ENCODE results near the gene OR2A14.

Gene OR2A14

DNA sequence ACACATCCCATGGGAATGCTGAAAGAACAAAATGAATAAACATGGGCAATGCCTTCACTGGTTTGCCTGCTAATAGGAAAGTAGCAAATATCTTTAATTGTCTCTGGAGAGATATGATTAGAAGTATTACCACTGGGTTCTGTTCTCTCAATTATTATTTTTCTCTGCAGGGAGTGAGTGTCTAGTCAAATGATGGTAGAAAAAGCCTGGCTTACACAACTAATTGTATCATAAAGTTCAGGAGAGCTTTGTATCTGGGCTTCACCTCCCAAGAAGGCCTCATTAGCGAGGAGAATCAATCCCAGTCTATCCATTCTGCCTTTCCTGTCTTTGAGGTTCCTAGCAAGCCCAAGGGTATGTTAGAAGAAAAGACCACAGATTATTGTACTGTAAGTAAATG is at the start of gene OR2A14:
TSS of gene OR2A14 (plus strand) at position 301 of the 400 bp plus-strand sequence. CDS start 5,937 bp downstream, outside the sequence.
- no CpG with 5 or more reads among the region's 1 CpG for whole genome bisulfite sequencing (ENCODE audit: insufficient coverage, insufficient read length)
- H3K27me3 ChIP-seq (ENCODE audit: control insufficient read depth, insufficient read depth, low read length): no peaks in the 10 kb centered on the region; the same call in 1 of the 2 replicates

DNA sequence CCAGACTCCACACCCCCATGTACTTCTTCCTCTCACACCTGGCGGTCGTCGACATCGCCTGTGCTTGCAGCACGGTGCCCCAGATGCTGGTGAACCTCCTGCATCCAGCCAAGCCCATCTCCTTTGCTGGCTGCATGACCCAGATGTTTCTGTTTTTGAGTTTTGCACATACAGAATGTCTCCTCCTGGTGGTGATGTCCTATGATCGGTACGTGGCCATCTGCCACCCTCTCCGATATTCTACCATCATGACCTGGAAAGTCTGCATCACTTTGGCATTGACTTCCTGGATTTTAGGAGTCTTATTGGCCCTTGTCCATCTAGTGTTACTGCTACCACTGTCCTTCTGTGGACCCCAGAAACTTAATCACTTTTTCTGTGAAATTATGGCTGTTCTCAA is 48.6 kb upstream of the OR2A14 start:
- WGBS (ENCODE audit: insufficient coverage, insufficient read length): no CpG with 5 or more reads among the region's 8 CpGs
- no peaks in the 10 kb centered on the region for H3K27me3 ChIP-seq (ENCODE audit: control insufficient read depth, insufficient read depth, low read length)
- H3K9me3 ChIP-seq (ENCODE audit: control insufficient read depth, insufficient read depth, low read length): no peaks in the 10 kb centered on the region
- H3K27ac ChIP-seq (ENCODE audit: low read length): no peak overlapping the region
- no peaks in the 10 kb centered on the region for H3K36me3 ChIP-seq (ENCODE audit: control insufficient read depth, insufficient read depth, low read length)
- DNase-seq (ENCODE audit: low read depth, low spot score): no peak
- no peak overlapping the region for H3K4me3 ChIP-seq (ENCODE audit: low read length)
- H3K4me1 ChIP-seq (ENCODE audit: control insufficient read depth, insufficient read depth, low read length): no peaks in the 10 kb centered on the region

More for the DNA sequence above, at the start of gene OR2A14:
- no peaks in the 10 kb centered on the region for H3K36me3 ChIP-seq (ENCODE audit: control insufficient read depth, insufficient read depth, low read length)
- DNase-seq (ENCODE audit: low read depth, low spot score): no peak
- H3K27ac ChIP-seq (ENCODE audit: low read length): no peak within 1 kb of the TSS
- no peaks in the 10 kb centered on the region for H3K4me1 ChIP-seq (ENCODE audit: control insufficient read depth, insufficient read depth, low read length)
- H3K9me3 ChIP-seq (ENCODE audit: control insufficient read depth, insufficient read depth, low read length): no peaks in the 10 kb centered on the region
- no peak within 1 kb of the TSS for H3K4me3 ChIP-seq (ENCODE audit: low read length)

- Histone ChIP-seq H3K27me3 (ENCODE audit: control insufficient read depth, insufficient read depth, low read length) (no peaks in the 10 kb centered on the region), H3K27ac (ENCODE audit: low read length) (no peak within 1 kb of the TSS), H3K36me3 (ENCODE audit: control insufficient read depth, insufficient read depth, low read length) (no peaks in the 10 kb centered on the region), H3K4me3 (ENCODE audit: low read length) (no peak within 1 kb of the TSS), H3K9me3 (ENCODE audit: control insufficient read depth, insufficient read depth, low read length) (no peaks in the 10 kb centered on the region), H3K4me1 (ENCODE audit: control insufficient read depth, insufficient read depth, low read length) (no peaks in the 10 kb centered on the region)
- no CpG with 5 or more reads among the region's 2 CpGs for whole genome bisulfite sequencing (ENCODE audit: insufficient coverage, insufficient read length)
- no peak for DNase-seq (ENCODE audit: low read depth, low spot score)
Observed at GRCh38 chr7:144085978-144086377, 37.0 kb upstream of the OR2A14 start, which contains the start of gene OR2A12. Gene OR2A12, plus strand, starts transcription at chr7:144086278. Its CDS starts 8,830 bp downstream, at chr7:144095108.

GRCh38 chr7:144086730-144087129 is 36.2 kb upstream of the OR2A14 start:
- no peak for DNase-seq (ENCODE audit: low read depth, low spot score)
- Histone ChIP-seq H3K4me3 (ENCODE audit: low read length) (no peak overlapping the region), H3K4me1 (ENCODE audit: control insufficient read depth, insufficient read depth, low read length) (no peaks in the 10 kb centered on the region), H3K27ac (ENCODE audit: low read length) (no peak overlapping the region), H3K36me3 (ENCODE audit: control insufficient read depth, insufficient read depth, low read length) (no peaks in the 10 kb centered on the region), H3K27me3 (ENCODE audit: control insufficient read depth, insufficient read depth, low read length) (no peaks in the 10 kb centered on the region), H3K9me3 (ENCODE audit: control insufficient read depth, insufficient read depth, low read length) (no peaks in the 10 kb centered on the region)
- no CpG with 5 or more reads among the region's 4 CpGs for WGBS (ENCODE audit: insufficient coverage, insufficient read length)

GRCh38 chr7:144087230-144087629 is 35.7 kb upstream of the OR2A14 start:
- no CpG with 5 or more reads among the region's 1 CpG for WGBS (ENCODE audit: insufficient coverage, insufficient read length)
- Histone ChIP-seq H3K9me3 (ENCODE audit: control insufficient read depth, insufficient read depth, low read length) (no peaks in the 10 kb centered on the region), H3K36me3 (ENCODE audit: control insufficient read depth, insufficient read depth, low read length) (no peaks in the 10 kb centered on the region), H3K4me1 (ENCODE audit: control insufficient read depth, insufficient read depth, low read length) (no peaks in the 10 kb centered on the region), H3K27ac (ENCODE audit: low read length) (no peak overlapping the region), H3K27me3 (ENCODE audit: control insufficient read depth, insufficient read depth, low read length) (no peaks in the 10 kb centered on the region), H3K4me3 (ENCODE audit: low read length) (no peak overlapping the region)
- no peak for DNase-seq (ENCODE audit: low read depth, low spot score)

GRCh38 chr7:144090667-144091066 is 32.3 kb upstream of the OR2A14 start:
- H3K9me3 ChIP-seq (ENCODE audit: control insufficient read depth, insufficient read depth, low read length): no peaks in the 10 kb centered on the region
- no CpG with 5 or more reads among the region's 3 CpGs for WGBS (ENCODE audit: insufficient coverage, insufficient read length)
- no peaks in the 10 kb centered on the region for H3K4me1 ChIP-seq (ENCODE audit: control insufficient read depth, insufficient read depth, low read length)
- H3K4me3 ChIP-seq (ENCODE audit: low read length): no peak overlapping the region
- no peaks in the 10 kb centered on the region for H3K36me3 ChIP-seq (ENCODE audit: control insufficient read depth, insufficient read depth, low read length)
- no peaks in the 10 kb centered on the region for H3K27me3 ChIP-seq (ENCODE audit: control insufficient read depth, insufficient read depth, low read length)
- H3K27ac ChIP-seq (ENCODE audit: low read length): no peak overlapping the region
- DNase-seq (ENCODE audit: low read depth, low spot score): no peak

- Histone ChIP-seq H3K27me3 (ENCODE audit: control insufficient read depth, insufficient read depth, low read length) (no peaks in the 10 kb centered on the region), H3K9me3 (ENCODE audit: control insufficient read depth, insufficient read depth, low read length) (no peaks in the 10 kb centered on the region), H3K36me3 (ENCODE audit: control insufficient read depth, insufficient read depth, low read length) (no peaks in the 10 kb centered on the region), H3K4me3 (ENCODE audit: low read length) (no peak overlapping the region), H3K4me1 (ENCODE audit: control insufficient read depth, insufficient read depth, low read length) (no peaks in the 10 kb centered on the region), H3K27ac (ENCODE audit: low read length) (no peak overlapping the region)
- DNase-seq (ENCODE audit: low read depth, low spot score): no peak
Observed at GRCh38 chr7:144098776-144099175, 24.2 kb upstream of the OR2A14 start.

DNA sequence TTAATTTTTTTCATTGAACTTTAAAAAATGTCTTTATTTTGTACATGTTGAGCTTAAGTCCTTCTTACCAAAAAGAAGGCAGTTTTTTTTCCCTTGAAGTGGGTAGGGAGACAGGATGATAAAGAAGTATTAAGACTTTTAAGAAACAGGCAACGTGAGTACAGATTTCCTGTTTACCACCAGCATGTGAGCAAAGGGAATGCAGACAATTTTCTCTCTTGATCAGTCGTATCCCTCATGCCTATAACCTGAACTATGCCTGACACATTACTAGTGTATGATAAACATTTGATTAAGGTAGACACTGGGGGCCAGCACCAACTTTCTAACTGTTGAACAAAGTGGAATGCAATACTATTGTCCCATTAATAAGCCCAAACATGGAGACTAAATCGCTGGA is 22.4 kb upstream of the OR2A14 start:
- Histone ChIP-seq H3K27ac (ENCODE audit: low read length) (no peak overlapping the region), H3K4me3 (ENCODE audit: low read length) (no peak overlapping the region), H3K9me3 (ENCODE audit: control insufficient read depth, insufficient read depth, low read length) (no peaks in the 10 kb centered on the region), H3K27me3 (ENCODE audit: control insufficient read depth, insufficient read depth, low read length) (no peaks in the 10 kb centered on the region), H3K4me1 (ENCODE audit: control insufficient read depth, insufficient read depth, low read length) (no peaks in the 10 kb centered on the region), H3K36me3 (ENCODE audit: control insufficient read depth, insufficient read depth, low read length) (no peaks in the 10 kb centered on the region)
- DNase-seq (ENCODE audit: low read depth, low spot score): no peak
- no CpG with 5 or more reads among the region's 3 CpGs for WGBS (ENCODE audit: insufficient coverage, insufficient read length)

DNA sequence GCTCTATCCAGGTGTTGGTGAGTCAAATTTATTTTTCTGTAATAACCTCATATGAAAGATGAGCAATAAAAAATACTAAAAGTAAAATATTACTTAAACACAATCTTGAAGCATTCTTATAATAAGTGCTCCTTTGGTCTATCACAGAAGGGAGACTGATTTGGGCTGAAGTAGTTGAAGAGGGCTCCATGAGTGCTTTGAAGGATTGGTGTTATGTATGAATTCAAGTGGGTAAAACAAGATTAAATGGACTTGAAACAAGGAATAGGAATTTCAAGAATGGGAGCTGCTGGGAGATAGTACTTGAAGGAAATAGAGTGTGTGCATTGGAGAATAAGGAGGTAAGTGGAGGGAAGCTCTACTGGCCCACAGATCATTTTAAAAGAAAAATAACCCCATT is 20.9 kb upstream of the OR2A14 start:
- Histone ChIP-seq H3K4me3 (ENCODE audit: low read length) (no peak overlapping the region), H3K9me3 (ENCODE audit: control insufficient read depth, insufficient read depth, low read length) (no peaks in the 10 kb centered on the region), H3K36me3 (ENCODE audit: control insufficient read depth, insufficient read depth, low read length) (no peaks in the 10 kb centered on the region), H3K4me1 (ENCODE audit: control insufficient read depth, insufficient read depth, low read length) (no peaks in the 10 kb centered on the region), H3K27ac (ENCODE audit: low read length) (no peak overlapping the region), H3K27me3 (ENCODE audit: control insufficient read depth, insufficient read depth, low read length) (no peaks in the 10 kb centered on the region)
- DNase-seq (ENCODE audit: low read depth, low spot score): no peak

- Histone ChIP-seq H3K27ac (ENCODE audit: low read length) (no peak overlapping the region), H3K4me1 (ENCODE audit: control insufficient read depth, insufficient read depth, low read length) (no peaks in the 10 kb centered on the region), H3K9me3 (ENCODE audit: control insufficient read depth, insufficient read depth, low read length) (no peaks in the 10 kb centered on the region), H3K36me3 (ENCODE audit: control insufficient read depth, insufficient read depth, low read length) (no peaks in the 10 kb centered on the region), H3K4me3 (ENCODE audit: low read length) (no peak overlapping the region), H3K27me3 (ENCODE audit: control insufficient read depth, insufficient read depth, low read length) (no peaks in the 10 kb centered on the region)
- DNase-seq (ENCODE audit: low read depth, low spot score): no peak
Observed at GRCh38 chr7:144105211-144105610, 17.8 kb upstream of the OR2A14 start.

DNA sequence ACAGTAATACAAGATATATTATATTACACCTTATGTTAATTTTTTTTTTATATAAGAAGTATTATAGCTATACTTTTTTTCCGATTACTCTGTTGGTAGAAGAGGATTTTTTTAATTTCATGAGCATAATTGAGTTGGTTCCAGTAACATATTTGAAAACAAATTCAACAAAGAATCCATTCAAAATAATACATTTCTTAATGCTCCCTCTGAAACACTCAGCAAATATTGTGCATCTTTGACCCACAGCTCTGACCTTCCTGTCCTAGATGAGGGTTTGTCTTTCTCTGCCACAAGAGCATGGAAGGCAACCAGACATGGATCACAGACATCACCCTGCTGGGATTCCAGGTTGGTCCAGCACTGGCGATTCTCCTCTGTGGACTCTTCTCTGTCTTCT is 13.7 kb upstream of the OR2A14 start, which contains the start of gene OR2A2:
TSS of gene OR2A2 (plus strand) at position 301 of the 400 bp plus-strand sequence. CDS start at position 301, 0 bp downstream.
- no CpG with 5 or more reads among the region's 2 CpGs for WGBS (ENCODE audit: insufficient coverage, insufficient read length)
- no peaks in the 10 kb centered on the region for H3K4me1 ChIP-seq (ENCODE audit: control insufficient read depth, insufficient read depth, low read length)
- no peaks in the 10 kb centered on the region for H3K27me3 ChIP-seq (ENCODE audit: control insufficient read depth, insufficient read depth, low read length)
- no peak for DNase-seq (ENCODE audit: low read depth, low spot score)
- no peaks in the 10 kb centered on the region for H3K36me3 ChIP-seq (ENCODE audit: control insufficient read depth, insufficient read depth, low read length)
- H3K9me3 ChIP-seq (ENCODE audit: control insufficient read depth, insufficient read depth, low read length): no peaks in the 10 kb centered on the region
- no peak within 1 kb of the TSS for H3K27ac ChIP-seq (ENCODE audit: low read length)
- no peak within 1 kb of the TSS for H3K4me3 ChIP-seq (ENCODE audit: low read length)

All from iPS DF 6.9 (cell line).